BLaER1 treated with 17β-estradiol and CSF1 and Interleukin-3, amounts not matched to agents 10 nM and 100 nM (cell line): Measurements from ENCODE around the gene DNMT3A.

Experiments used
- H3K27ac ChIP-seq, 11 experiments: shearing (Covaris generic); formaldehyde crosslinking; 2 replicates each; pipeline ENCODE4 v1.8.1; 2022
- H3K27me3 ChIP-seq, 11 experiments: shearing (Covaris generic); formaldehyde crosslinking; 2 replicates each; pipeline ENCODE4 v1.8.1; 2022
- H3K36me3 ChIP-seq, 11 experiments: shearing (Covaris generic); formaldehyde crosslinking; 2 replicates each; pipeline ENCODE4 v1.8.1; 2022
- H3K4me1 ChIP-seq, 10 experiments: shearing (Covaris generic); formaldehyde crosslinking; 2 replicates each; pipeline ENCODE4 v1.8.1; 2022
- H3K4me2 ChIP-seq, 11 experiments: shearing (Covaris generic); formaldehyde crosslinking; 2 replicates each; pipeline ENCODE4 v1.8.1; 2022
- H3K4me3 ChIP-seq, 10 experiments: shearing (Covaris generic); formaldehyde crosslinking; 2 replicates each; pipeline ENCODE4 v1.8.1; 2022
- H3K9ac ChIP-seq, 11 experiments: shearing (Covaris generic); formaldehyde crosslinking; 2 replicates each; pipeline ENCODE4 v1.8.1; 2022
- H3K9me3 ChIP-seq, 11 experiments: shearing (Covaris generic); formaldehyde crosslinking; replicated peaks in 1 of 11; 2 replicates each; pipeline ENCODE4 v1.8.1; 2022
- H4K20me1 ChIP-seq, 11 experiments: shearing (Covaris generic); formaldehyde crosslinking; 2 replicates each; pipeline ENCODE4 v1.8.1; 2022
- Cebpa-rat ChIP-seq, 11 experiments: shearing (Covaris generic); IDR thresholded peaks; 2 replicates each; pipeline ENCODE4 v1.8.1; 2022

DNMT3A gene

GRCh38 chr2:25234738-25235137 is 107.0 kb downstream of the DNMT3A start:
- Histone ChIP-seq H3K27ac (no peak overlapping the region), H3K27me3 (no peaks in the 10 kb centered on the region), H3K4me3 (no peak overlapping the region), H3K9me3 (no peaks in the 10 kb centered on the region), H3K4me2 (no peak overlapping the region), H3K9ac (no peak overlapping the region), H4K20me1 (peaks cover 0 to 87% (median 68%) of the 10 kb centered on the region in 11 experiments; a peak in 17 of 22 replicates), H3K36me3 (peaks cover 81 to 93% (median 88%) of the 10 kb centered on the region in 11 experiments), H3K4me1 (peaks cover 5 to 36% (median 24%) of the 10 kb centered on the region in 10 experiments; a peak in 19 of 20 replicates)
- no peak for TF ChIP-seq Cebpa-rat (IDR thresholded peaks at IDR 0.05)

GRCh38 chr2:25233916-25234605 is 107.7 kb downstream of the DNMT3A start:
- Histone ChIP-seq H3K4me3 (no peak overlapping the region), H3K27ac (no peak overlapping the region), H3K4me2 (no peak overlapping the region), H3K4me1 (peaks cover 12 to 42% (median 31%) of the 10 kb centered on the region in 10 experiments), H3K36me3 (peaks cover 75 to 86% (median 82%) of the 10 kb centered on the region in 11 experiments), H3K9ac (no peak overlapping the region; a peak in 2 of 22 replicates), H3K9me3 (no peaks in the 10 kb centered on the region), H4K20me1 (peaks cover 0 to 87% (median 68%) of the 10 kb centered on the region in 11 experiments; a peak in 18 of 22 replicates), H3K27me3 (no peaks in the 10 kb centered on the region)
- no peak for TF ChIP-seq Cebpa-rat (IDR thresholded peaks at IDR 0.05)

DNA sequence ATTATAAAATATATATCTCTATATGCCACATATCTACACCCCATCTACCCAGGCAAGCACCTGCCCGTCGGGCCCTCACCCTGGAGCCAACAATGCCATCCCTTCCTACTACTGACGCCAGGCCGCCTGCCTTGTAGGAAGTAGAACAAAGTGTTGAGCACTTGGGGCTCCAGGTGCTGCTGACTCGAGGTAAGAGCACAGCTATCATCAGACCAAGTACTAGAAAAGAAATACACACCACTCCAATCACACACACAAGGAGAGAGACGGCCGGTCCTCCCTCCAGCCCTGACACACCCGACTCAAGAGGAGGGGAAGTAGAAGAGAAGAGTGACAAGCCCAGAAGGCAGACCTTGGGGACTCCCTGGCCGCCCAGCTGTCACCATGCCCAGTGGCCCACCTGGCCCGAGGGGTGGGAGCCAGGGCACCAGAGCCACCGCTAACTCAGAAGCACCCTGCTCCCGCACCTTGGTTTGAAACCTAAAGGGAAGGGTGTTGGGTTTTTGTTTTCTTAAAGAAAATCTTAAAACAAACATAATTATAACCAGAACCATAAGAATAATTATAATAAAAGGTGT is 109.4 kb downstream of the DNMT3A start:
- H3K4me3 ChIP-seq: no peak overlapping the region
- H4K20me1 ChIP-seq: peaks cover 0 to 73% (median 53%) of the 10 kb centered on the region in 11 experiments; a peak in 18 of 22 replicates
- H3K27ac ChIP-seq: no peak overlapping the region
- peaks cover 57 to 69% (median 64%) of the 10 kb centered on the region in 11 experiments for H3K36me3 ChIP-seq
- no peaks in the 10 kb centered on the region for H3K27me3 ChIP-seq
- no peaks in the 10 kb centered on the region for H3K9me3 ChIP-seq
- H3K9ac ChIP-seq: no peak overlapping the region; a peak in 2 of 22 replicates
- H3K4me1 ChIP-seq: peaks cover 22 to 52% (median 40%) of the 10 kb centered on the region in 10 experiments
- H3K4me2 ChIP-seq: 0 out of 22 replicates have a peak overlapping the region, but pooled peaks of 1 of the 11 experiments have one; percentile 85
- TF ChIP-seq Cebpa-rat (IDR thresholded peaks at IDR 0.05): no peak

DNA sequence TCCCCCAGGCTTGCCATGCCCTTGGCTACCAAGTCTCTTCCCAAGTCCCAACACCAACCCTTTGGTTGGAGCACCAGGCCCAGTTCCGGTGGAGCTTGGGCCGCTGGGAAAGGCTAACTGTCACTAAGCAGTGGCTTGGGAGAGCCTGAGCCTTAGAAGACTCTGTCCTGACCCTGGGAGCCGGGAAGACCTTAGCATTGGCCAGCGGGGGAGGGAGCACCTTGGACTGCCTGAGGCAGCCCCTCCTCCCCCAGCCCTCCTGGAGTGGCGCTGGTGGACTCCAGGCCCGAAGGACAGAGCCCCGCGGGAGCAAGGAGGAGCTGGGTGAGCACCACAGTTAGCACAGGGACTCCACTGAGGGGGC is 110.8 kb downstream of the DNMT3A start:
- Histone ChIP-seq H3K36me3 (peaks cover 43 to 55% (median 50%) of the 10 kb centered on the region in 11 experiments), H3K27ac (peak overlapping the region in 1 of 11 experiments; percentile 8; a peak in 1 of 22 replicates), H3K4me2 (peak overlapping the region in 9 of 11 experiments; percentile 45 to 85 (median 65); a peak in 18 of 22 replicates), H3K9ac (peak overlapping the region in 4 of 11 experiments; percentile 6 to 30 (median 22); a peak in 2 of 22 replicates), H4K20me1 (peaks cover 0 to 59% (median 49%) of the 10 kb centered on the region in 11 experiments; a peak in 17 of 22 replicates), H3K9me3 (no peaks in the 10 kb centered on the region), H3K4me1 (peaks cover 33 to 63% (median 50%) of the 10 kb centered on the region in 10 experiments), H3K27me3 (no peaks in the 10 kb centered on the region), H3K4me3 (no peak overlapping the region)
- no peak for TF ChIP-seq Cebpa-rat (IDR thresholded peaks at IDR 0.05)

- no peaks in the 10 kb centered on the region for H3K27me3 ChIP-seq
- H3K4me1 ChIP-seq: peaks cover 35 to 68% (median 54%) of the 10 kb centered on the region in 10 experiments
- H4K20me1 ChIP-seq: peaks cover 0 to 58% (median 44%) of the 10 kb centered on the region in 11 experiments; a peak in 17 of 22 replicates
- peak overlapping the region in 9 of 11 experiments; percentile 45 to 85 (median 65); a peak in 17 of 22 replicates for H3K4me2 ChIP-seq
- H3K36me3 ChIP-seq: peaks cover 38 to 49% (median 45%) of the 10 kb centered on the region in 11 experiments
- H3K4me3 ChIP-seq: no peak overlapping the region
- no peaks in the 10 kb centered on the region for H3K9me3 ChIP-seq
- peak overlapping the region in 4 of 11 experiments; percentile 6 to 41 (median 24); a peak in 4 of 22 replicates for H3K9ac ChIP-seq
- TF ChIP-seq Cebpa-rat (IDR thresholded peaks at IDR 0.05): no peak
- H3K27ac ChIP-seq: peak overlapping the region in 1 of 11 experiments; percentile 8; a peak in 1 of 22 replicates
These were observed 111.4 kb downstream of the DNMT3A start for GRCh38 chr2:25230198-25230947.

DNA sequence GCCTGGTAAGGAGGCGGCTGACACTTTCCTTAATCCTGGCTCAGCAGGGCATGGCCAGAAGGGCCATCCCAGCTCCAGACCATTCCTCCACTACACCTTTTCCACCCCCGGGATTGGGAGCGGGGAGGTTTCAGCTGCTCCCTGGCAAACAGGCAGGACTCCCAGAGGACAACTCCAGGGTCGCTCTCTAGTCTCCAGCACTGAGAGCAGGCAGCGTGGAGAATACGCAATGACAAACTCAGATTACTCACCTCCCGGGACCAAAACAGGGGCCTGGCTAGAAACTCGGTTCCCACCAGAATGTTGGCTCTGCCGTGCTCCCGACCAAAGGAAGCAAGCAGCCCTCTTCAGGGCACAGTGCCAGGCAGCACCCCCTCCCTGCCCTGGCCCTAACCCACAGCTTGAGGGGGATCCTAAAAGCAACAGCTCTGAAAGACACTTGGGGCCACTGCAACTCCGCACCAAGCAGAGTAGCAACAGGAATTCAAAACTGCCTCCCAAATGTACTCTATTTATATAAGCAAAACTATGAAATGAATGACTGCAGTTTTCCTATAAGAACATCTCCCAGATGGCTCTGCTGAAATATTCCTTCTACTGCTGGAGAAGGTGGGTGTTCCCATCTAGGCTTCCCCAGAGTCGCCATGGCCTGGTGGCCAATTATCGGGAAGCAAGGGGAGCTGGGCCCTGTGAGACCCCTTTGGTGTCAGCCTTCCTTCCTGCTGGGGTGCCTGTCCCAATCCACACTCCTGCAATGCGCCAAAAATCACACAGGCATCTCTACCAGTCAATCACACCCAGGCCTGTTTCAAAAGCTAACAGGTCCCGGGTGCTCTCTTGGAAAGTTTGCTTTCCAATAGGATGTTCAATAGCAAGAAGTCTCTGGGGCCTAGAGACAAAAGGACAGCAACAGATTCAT is 112.2 kb downstream of the DNMT3A start:
- Histone ChIP-seq H4K20me1 (peaks cover 0 to 54% (median 44%) of the 10 kb centered on the region in 11 experiments; a peak in 17 of 22 replicates), H3K4me3 (no peak overlapping the region), H3K9me3 (no peaks in the 10 kb centered on the region), H3K9ac (peak overlapping the region in 7 of 11 experiments; percentile 3 to 45 (median 30); a peak in 11 of 22 replicates), H3K27me3 (no peaks in the 10 kb centered on the region), H3K4me1 (peaks cover 35 to 66% (median 54%) of the 10 kb centered on the region in 10 experiments), H3K27ac (peak overlapping the region in 6 of 11 experiments; percentile 8 to 36 (median 20); a peak in 7 of 22 replicates), H3K36me3 (peaks cover 30 to 41% (median 36%) of the 10 kb centered on the region in 11 experiments), H3K4me2 (peak overlapping the region; percentile 37 to 85 (median 64))
- TF ChIP-seq Cebpa-rat (IDR thresholded peaks at IDR 0.05): no peak

DNA sequence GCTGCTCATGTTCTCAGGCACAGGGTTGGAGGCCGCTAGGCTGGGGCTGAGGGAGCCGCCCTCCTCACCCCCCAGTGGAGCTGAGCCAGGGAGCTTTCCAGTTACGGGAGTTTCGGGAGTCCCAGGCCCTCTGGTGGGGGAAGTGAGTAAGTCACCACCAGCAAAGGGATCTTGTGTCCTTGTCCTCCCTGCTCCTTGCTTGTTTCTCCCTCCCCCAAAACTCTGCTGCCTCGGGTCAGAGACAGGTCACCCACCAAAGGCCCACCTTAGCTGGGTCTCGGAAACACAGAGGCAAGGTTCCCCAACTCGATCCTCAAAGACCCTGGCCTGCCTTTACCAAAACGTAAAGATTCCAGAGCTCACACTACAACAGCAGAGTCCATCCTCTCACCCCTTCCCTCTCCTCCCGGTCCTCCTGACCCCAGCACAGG is 112.9 kb downstream of the DNMT3A start:
- Histone ChIP-seq H3K4me2 (peak overlapping the region; percentile 37 to 85 (median 64)), H3K4me3 (no peak overlapping the region), H4K20me1 (peaks cover 0 to 47% (median 41%) of the 10 kb centered on the region in 11 experiments; a peak in 17 of 22 replicates), H3K27ac (peak overlapping the region in 6 of 11 experiments; percentile 8 to 36 (median 20); a peak in 7 of 22 replicates), H3K9me3 (no peaks in the 10 kb centered on the region), H3K9ac (peak overlapping the region in 7 of 11 experiments; percentile 3 to 45 (median 30); a peak in 10 of 22 replicates), H3K4me1 (peaks cover 35 to 66% (median 54%) of the 10 kb centered on the region in 10 experiments), H3K36me3 (peaks cover 24 to 34% (median 30%) of the 10 kb centered on the region in 11 experiments), H3K27me3 (no peaks in the 10 kb centered on the region)
- no peak for TF ChIP-seq Cebpa-rat (IDR thresholded peaks at IDR 0.05)
